Fibroblast of skin of left quadriceps (primary cell): ENCODE results near the gene MYO10.
"Not testable (repeated sequence)": the region's sequence is repeated elsewhere in the genome, so short reads cannot be mapped to it uniquely, and the experiment has no call there.

ENCODE experiments used
- DNase-seq, 2 experiments: peaks; one replicate each; pipeline ENCODE4 v3.0.0-alpha.2; 2013; ENCODE audit warnings: low read depth in 2 of 2

Gene MYO10

GRCh38 chr5:16784843-16785791 is 151.0 kb downstream of the MYO10 start:
- no peak for DNase-seq

GRCh38 chr5:16784088-16784487 is 152.0 kb downstream of the MYO10 start:
- no peak for DNase-seq

GRCh38 chr5:16781828-16782626 is 154.1 kb downstream of the MYO10 start:
- DNase-seq, result no peak

GRCh38 chr5:16780325-16780724 is 155.8 kb downstream of the MYO10 start:
- DNase-seq, result no peak

- DNase-seq, result no peak
These were observed 158.7 kb downstream of the MYO10 start for GRCh38 chr5:16777432-16777831.

GRCh38 chr5:16776611-16777251 is 159.4 kb downstream of the MYO10 start:
- no peak for DNase-seq

GRCh38 chr5:16774806-16775205 is 161.3 kb downstream of the MYO10 start:
- peak; percentile 20 to 28 for DNase-seq

- peak; percentile 69 to 74 for DNase-seq
These were observed 162.1 kb downstream of the MYO10 start for GRCh38 chr5:16773991-16774390.

- no peak for DNase-seq
These were observed 163.5 kb downstream of the MYO10 start for GRCh38 chr5:16772556-16772955.

GRCh38 chr5:16768184-16768583 is 167.9 kb downstream of the MYO10 start:
- no peak for DNase-seq

GRCh38 chr5:16763211-16763610 is 172.9 kb downstream of the MYO10 start:
- DNase-seq, result no peak

- no peak for DNase-seq
These were observed 176.8 kb downstream of the MYO10 start for GRCh38 chr5:16759147-16759773.

GRCh38 chr5:16757989-16758501 is 178.0 kb downstream of the MYO10 start:
- no peak for DNase-seq

- DNase-seq, result not testable (repeated sequence)
These were observed 178.5 kb downstream of the MYO10 start for GRCh38 chr5:16757577-16757976.

GRCh38 chr5:16757146-16757545 is 178.9 kb downstream of the MYO10 start:
- DNase-seq, result no peak

- DNase-seq, result no peak
These were observed 179.4 kb downstream of the MYO10 start for GRCh38 chr5:16756692-16757091.

- no peak for DNase-seq
These were observed 180.4 kb downstream of the MYO10 start for GRCh38 chr5:16755641-16756040.

GRCh38 chr5:16754601-16755000 is 181.5 kb downstream of the MYO10 start:
- peak in 1 of 2 experiments; percentile 21 for DNase-seq

- DNase-seq, result no peak
These were observed 182.0 kb downstream of the MYO10 start for GRCh38 chr5:16754086-16754485.

GRCh38 chr5:16750445-16750844 is 185.6 kb downstream of the MYO10 start:
- DNase-seq, result no peak

- no peak for DNase-seq
These were observed 186.5 kb downstream of the MYO10 start for GRCh38 chr5:16749626-16750025.
